ENCODE data around the gene RICTOR.

Gene RICTOR

GRCh38 chr5:38896760-38897159 is 177.4 kb downstream of the RICTOR start:
- H3K79me2 ChIP-seq (ENCODE audit: low read length), result no peaks in the 10 kb centered on the region
- H2AFZ ChIP-seq (ENCODE audit: low read depth, low read length), result no peak overlapping the region
- no peak overlapping the region for H3K4me2 ChIP-seq (ENCODE audit: low read length)
- no peaks in the 10 kb centered on the region for H3K9me3 ChIP-seq (ENCODE audit: insufficient read depth, low read length)
- no peak overlapping the region for H3K9ac ChIP-seq (ENCODE audit: low read length)
- no peaks in the 10 kb centered on the region for H4K20me1 ChIP-seq (ENCODE audit: insufficient read depth, low read length)
- no peak overlapping the region for H3K27ac ChIP-seq (ENCODE audit: low read length)
- TF ChIP-seq CTCF (IDR thresholded peaks at IDR 0.05; ENCODE audit: low read depth, low read length) (no peak), EZH2phosphoT487 (IDR thresholded peaks at IDR 0.05; ENCODE audit: low read depth) (no peak)
- no peaks in the 10 kb centered on the region for H3K27me3 ChIP-seq (ENCODE audit: low read depth, low read length)
- no peaks in the 10 kb centered on the region for H3K4me1 ChIP-seq (ENCODE audit: low read length)
- no peak overlapping the region for H3K4me3 ChIP-seq (ENCODE audit: low read length)
- H3K36me3 ChIP-seq (replicated peaks; ENCODE audit: low read depth, low read length), result no peaks in the 10 kb centered on the region

- no peaks in the 10 kb centered on the region for H3K4me1 ChIP-seq (ENCODE audit: low read length)
- no peaks in the 10 kb centered on the region for H4K20me1 ChIP-seq (ENCODE audit: insufficient read depth, low read length)
- no peaks in the 10 kb centered on the region for H3K36me3 ChIP-seq (replicated peaks; ENCODE audit: low read depth, low read length)
- no peaks in the 10 kb centered on the region for H3K79me2 ChIP-seq (ENCODE audit: low read length)
- TF ChIP-seq CTCF (IDR thresholded peaks at IDR 0.05; ENCODE audit: low read depth, low read length), result no peak
- no peak overlapping the region for H3K9ac ChIP-seq (ENCODE audit: low read length)
- no peak overlapping the region for H3K4me2 ChIP-seq (ENCODE audit: low read length)
- no peak overlapping the region for H2AFZ ChIP-seq (ENCODE audit: low read depth, low read length)
- H3K27me3 ChIP-seq (ENCODE audit: low read depth, low read length), result no peaks in the 10 kb centered on the region
- no peak overlapping the region for H3K27ac ChIP-seq (ENCODE audit: low read length)
- no peaks in the 10 kb centered on the region for H3K9me3 ChIP-seq (ENCODE audit: insufficient read depth, low read length)
- no peak overlapping the region for H3K4me3 ChIP-seq (ENCODE audit: low read length)
Measured at GRCh38 chr5:38892363-38892762, 181.8 kb downstream of the RICTOR start.

GRCh38 chr5:38891563-38891962 is 182.6 kb downstream of the RICTOR start:
- TF ChIP-seq CTCF (IDR thresholded peaks at IDR 0.05; ENCODE audit: low read depth, low read length), result no peak
- TF ChIP-seq EZH2phosphoT487 (IDR thresholded peaks at IDR 0.05; ENCODE audit: low read depth), result no peak
- Histone ChIP-seq H4K20me1 (ENCODE audit: insufficient read depth, low read length) (no peaks in the 10 kb centered on the region), H3K4me2 (ENCODE audit: low read length) (no peak overlapping the region), H3K27me3 (ENCODE audit: low read depth, low read length) (no peaks in the 10 kb centered on the region), H3K9ac (ENCODE audit: low read length) (no peak overlapping the region), H3K27ac (ENCODE audit: low read length) (no peak overlapping the region), H3K79me2 (ENCODE audit: low read length) (no peaks in the 10 kb centered on the region), H3K4me3 (ENCODE audit: low read length) (no peak overlapping the region), H3K4me1 (ENCODE audit: low read length) (no peaks in the 10 kb centered on the region), H3K36me3 (replicated peaks; ENCODE audit: low read depth, low read length) (no peaks in the 10 kb centered on the region), H3K9me3 (ENCODE audit: insufficient read depth, low read length) (no peaks in the 10 kb centered on the region), H2AFZ (ENCODE audit: low read depth, low read length) (no peak overlapping the region)

GRCh38 chr5:38889424-38889823 is 184.8 kb downstream of the RICTOR start:
- H3K79me2 ChIP-seq (ENCODE audit: low read length), result no peaks in the 10 kb centered on the region
- H3K27me3 ChIP-seq (ENCODE audit: low read depth, low read length), result no peaks in the 10 kb centered on the region
- no peak overlapping the region for H3K4me3 ChIP-seq (ENCODE audit: low read length)
- no peak overlapping the region for H3K4me2 ChIP-seq (ENCODE audit: low read length)
- H3K9ac ChIP-seq (ENCODE audit: low read length), result no peak overlapping the region
- no peaks in the 10 kb centered on the region for H4K20me1 ChIP-seq (ENCODE audit: insufficient read depth, low read length)
- H3K36me3 ChIP-seq (replicated peaks; ENCODE audit: low read depth, low read length), result no peaks in the 10 kb centered on the region
- no peak overlapping the region for H2AFZ ChIP-seq (ENCODE audit: low read depth, low read length)
- no peak overlapping the region for H3K27ac ChIP-seq (ENCODE audit: low read length)
- H3K9me3 ChIP-seq (ENCODE audit: insufficient read depth, low read length), result no peaks in the 10 kb centered on the region
- no peaks in the 10 kb centered on the region for H3K4me1 ChIP-seq (ENCODE audit: low read length)
- no peak for TF ChIP-seq EZH2phosphoT487 (IDR thresholded peaks at IDR 0.05; ENCODE audit: low read depth)
- no peak for TF ChIP-seq CTCF (IDR thresholded peaks at IDR 0.05; ENCODE audit: low read depth, low read length)

All from OCI-LY3 (cell line).